NCI-H345 (cell line): ENCODE results near the gene RABGEF1.

ENCODE experiments used
- DNase-seq: peaks from one replicate; lab custom pipeline; 2025; lab: John Stamatoyannopoulos, UW

RABGEF1 gene

DNA sequence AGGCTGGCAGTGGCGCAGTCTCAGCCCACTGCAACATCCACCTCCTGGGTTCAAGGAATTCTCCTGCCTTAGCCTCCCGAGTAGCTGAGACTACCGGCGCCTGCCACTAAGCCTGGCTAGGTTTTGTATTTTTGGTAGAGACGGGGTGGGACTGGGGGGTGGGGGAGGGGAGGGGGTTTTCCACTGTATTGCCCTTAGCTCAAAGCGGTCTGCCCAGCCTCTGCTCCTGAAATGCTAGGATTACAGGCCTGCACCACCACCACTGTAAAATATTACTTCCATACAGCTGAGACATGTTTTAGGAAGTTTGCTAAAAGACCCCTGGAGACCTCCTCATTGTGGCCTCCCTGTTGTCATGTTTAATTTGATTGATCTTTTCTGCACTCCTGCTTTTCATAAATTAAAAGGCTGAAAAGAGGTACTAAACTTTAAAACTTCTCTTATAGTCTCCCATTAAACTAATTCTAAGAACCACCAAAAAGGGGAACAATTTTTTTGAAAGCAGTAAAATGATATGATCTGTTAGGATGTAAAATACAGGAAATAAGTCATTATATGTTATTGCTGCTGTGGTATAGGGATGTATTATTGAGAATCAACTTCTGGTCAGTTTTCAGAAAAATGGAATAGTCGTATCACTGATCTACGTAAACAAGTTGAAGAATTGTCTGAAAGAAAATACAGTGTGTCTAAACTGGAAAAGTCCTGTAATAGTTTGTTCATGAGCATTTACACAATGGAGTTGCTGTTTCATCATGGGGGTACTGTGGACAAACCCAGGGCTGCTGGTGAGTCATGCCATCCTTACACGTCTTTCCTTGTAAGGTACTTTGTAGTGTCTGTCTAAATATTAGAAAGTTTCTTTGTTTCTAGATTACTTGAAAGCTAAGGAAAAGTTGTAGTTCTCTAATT lies 107.6 kb downstream of the RABGEF1 start:
- DNase-seq = no peak

DNA sequence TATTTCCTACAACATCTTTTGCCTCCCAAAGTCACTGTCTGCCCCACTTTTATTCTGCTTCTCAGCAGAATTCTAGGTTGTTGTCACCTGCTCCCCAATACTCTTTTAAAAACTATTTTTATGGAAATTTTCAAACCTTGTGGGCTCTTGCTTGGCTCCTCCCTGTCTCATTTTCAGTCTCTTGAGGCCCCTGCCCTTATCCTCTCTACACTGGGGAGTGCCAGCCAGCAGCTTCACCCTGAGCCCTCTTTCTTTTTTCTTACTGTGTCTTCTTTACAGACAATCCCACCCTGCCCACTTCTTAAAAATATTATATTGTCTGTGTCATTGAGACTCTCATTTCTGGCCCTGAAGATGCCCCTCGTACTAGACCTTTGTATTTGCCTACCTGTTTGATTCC lies 118.8 kb downstream of the RABGEF1 start:
- no peak for DNase-seq

DNA sequence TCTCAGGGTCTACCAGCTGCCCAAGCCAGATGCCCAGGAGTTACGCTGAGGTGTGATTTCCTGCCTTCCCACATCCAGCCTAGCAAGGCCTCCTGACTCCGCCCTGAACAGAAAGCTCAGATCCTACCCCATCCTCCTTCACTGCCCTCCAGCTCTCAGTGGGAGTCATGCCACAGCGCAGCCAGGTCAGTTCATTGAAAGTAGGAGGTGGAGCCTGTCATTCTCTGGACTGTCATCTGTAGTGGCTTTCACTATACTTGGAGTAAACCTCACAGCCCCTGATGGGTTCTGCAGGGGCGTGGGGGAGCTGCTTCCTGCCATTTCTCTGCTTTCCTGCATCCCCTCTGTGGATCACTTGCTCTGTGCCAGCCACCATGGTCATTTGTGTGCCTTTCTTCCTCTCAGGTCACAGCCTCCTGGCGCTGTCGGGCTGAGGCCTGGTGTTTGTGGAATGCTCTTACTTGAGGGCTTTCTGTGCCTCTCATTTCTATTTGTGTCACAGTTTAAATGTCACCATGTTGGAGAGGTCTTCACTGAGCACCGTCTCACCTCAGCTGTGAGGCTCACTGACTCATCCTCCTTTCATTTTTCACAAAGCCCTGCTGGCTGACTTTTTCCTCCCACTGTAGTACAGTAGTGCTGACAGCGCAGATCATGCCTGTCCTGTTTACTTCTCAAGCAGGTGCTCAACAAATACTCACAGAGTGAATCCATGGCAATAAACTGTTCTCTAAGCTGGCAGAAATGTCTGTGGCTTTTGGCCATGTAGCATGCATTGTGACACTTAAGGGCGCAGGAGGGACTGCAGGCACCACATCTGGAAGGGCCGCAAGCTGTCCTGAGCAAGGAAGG lies 119.5 kb downstream of the RABGEF1 start:
- no peak for DNase-seq

DNA sequence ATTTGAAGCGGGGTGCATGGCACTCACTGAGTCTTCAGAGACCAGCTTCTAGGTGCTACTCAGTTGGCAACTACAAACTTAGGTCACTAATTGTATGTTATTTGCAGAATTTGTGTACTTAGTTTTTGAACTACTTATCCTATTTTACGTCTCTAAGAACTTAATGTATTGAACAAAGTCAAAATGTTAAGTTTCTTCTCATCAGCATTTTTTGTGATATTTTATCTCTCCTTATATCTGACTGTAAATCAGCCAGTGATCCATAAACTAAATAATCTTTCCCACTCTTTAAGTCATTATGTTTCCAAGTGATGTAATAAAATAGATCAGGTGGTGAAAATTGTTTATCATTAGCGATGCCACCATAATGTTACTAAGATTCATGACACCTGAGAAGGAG lies 120.2 kb downstream of the RABGEF1 start:
- no peak for DNase-seq
